ENCODE measurements around the gene ADCY1.

ADCY1 gene

DNA sequence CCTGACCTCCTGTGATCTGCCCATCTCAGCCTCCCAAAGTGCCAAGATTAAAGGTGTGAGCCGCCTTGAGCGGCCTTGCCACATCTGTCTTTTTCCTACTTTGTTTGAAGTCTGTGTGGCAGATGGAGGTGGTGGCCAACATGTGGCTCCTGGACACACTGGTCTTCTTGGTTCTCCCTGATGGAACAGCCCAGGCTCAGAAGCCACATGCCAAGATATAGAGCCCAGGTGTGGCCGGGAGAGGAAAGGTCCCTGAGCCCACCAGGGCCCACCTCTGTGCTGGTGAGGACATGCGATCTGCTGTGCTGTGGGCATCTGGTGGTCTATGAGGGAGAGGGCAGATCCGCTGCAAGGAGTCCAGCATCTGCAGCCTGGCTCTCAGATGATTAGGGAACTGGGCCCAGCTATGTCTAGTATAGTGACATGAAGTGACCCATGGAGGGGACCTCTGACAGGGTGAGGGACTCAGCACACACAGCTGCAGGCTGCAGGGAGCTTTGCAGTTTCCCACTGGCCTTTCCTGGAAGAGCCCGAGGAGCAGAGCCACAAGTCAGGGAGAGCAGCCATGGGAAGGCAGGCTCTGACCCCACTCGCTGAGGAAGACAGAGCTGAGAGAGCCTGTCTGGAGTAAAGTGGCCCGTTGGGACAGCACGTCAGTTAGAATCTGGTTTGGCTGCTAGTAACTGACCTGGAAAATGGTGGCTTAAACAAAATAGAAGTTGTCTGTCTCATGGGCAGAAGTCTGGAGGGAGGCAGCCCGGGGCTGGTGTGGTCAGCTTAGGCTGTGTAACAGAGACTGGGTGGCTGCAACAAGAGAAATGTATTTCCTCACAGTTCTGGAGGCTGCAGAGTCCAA, 25.9 kb downstream of the ADCY1 start:
- Histone ChIP-seq H3K9ac (no peak overlapping the region), H3K9me3 (peaks cover 2% of the 10 kb centered on the region; the same call in 1 of the 2 replicates), H3K4me2 (no peak overlapping the region), H3K27me3 (no peaks in the 10 kb centered on the region), H3K36me3 (no peaks in the 10 kb centered on the region), H4K20me1 (no peaks in the 10 kb centered on the region), H3K27ac (no peak overlapping the region), H3K4me1 (peaks cover 10% of the 10 kb centered on the region), H3K4me3 (no peak overlapping the region)
- TF ChIP-seq Cebpa-rat (IDR thresholded peaks at IDR 0.05) = no peak

DNA sequence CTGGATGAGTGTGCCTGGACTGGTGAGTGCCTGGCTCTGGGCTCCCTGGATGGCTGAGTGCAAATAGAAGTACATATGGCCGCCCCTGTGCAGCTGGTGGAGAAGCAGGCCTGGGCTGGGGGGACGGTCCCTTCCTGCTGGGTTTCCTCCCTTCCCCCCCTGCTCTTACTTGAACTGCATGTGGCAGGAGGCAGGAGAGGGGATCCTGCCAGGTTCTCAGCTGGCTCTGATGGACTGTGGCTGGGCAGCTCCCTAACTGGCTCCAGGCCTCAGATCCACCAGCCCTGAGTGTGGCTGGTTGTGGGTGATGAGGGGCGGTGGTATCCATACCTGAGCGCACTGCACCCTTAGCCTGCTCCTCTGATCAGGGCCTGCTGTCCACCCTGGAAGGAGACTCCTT, 26.9 kb downstream of the ADCY1 start:
- H3K9me3 ChIP-seq = peaks cover 11% of the 10 kb centered on the region; the same call in 1 of the 2 replicates
- no peak overlapping the region for H3K27ac ChIP-seq
- no peaks in the 10 kb centered on the region for H3K36me3 ChIP-seq
- no peak for TF ChIP-seq Cebpa-rat (IDR thresholded peaks at IDR 0.05)
- no peaks in the 10 kb centered on the region for H3K27me3 ChIP-seq
- no peaks in the 10 kb centered on the region for H4K20me1 ChIP-seq
- 0 out of 2 replicates have a peak overlapping the region, but pooled peaks have one; percentile 17 for H3K4me2 ChIP-seq
- peaks cover 10% of the 10 kb centered on the region for H3K4me1 ChIP-seq
- no peak overlapping the region for H3K9ac ChIP-seq
- no peak overlapping the region for H3K4me3 ChIP-seq

DNA sequence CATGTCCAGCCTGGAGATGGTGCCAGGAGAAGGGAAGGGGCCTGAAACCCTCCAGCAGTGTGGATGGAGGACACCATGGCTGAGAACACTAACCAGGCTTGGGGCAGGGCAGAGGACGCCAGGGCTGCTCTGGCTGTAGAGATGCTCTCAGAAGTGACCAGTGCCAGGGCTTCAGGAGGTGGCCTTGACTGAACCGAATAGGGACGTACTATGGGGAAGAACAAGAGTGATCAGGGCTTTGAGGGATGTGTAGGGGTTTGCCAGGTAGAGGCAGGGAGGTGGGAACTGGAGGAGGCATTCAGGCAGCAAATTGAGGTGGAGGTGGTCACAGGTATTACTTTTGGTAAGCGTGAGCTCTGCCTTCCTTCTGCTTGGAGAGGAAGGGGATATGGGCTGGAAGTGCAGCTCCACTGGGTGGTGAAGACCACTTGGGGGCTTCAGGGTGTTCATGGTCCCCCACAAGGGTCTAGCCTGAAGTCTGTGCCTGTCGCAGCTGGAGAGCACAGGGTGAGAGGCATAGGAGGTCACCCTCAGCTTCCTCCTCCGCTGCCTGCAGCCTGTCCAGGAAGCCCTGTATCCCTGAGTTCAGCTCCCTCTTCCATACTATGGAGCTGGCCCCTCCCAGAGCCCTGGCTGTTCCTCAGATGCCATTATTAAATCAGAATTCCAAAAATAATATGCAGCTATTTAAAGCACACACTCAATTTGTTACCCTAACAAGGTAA, 27.8 kb downstream of the ADCY1 start:
- peaks cover 14% of the 10 kb centered on the region; the same call in 1 of the 2 replicates for H3K9me3 ChIP-seq
- H3K9ac ChIP-seq = no peak overlapping the region
- no peak overlapping the region for H3K27ac ChIP-seq
- no peaks in the 10 kb centered on the region for H3K27me3 ChIP-seq
- no peaks in the 10 kb centered on the region for H3K36me3 ChIP-seq
- no peak overlapping the region for H3K4me3 ChIP-seq
- H3K4me2 ChIP-seq = no peak overlapping the region
- no peak for TF ChIP-seq Cebpa-rat (IDR thresholded peaks at IDR 0.05)
- peaks cover 10% of the 10 kb centered on the region for H3K4me1 ChIP-seq
- H4K20me1 ChIP-seq = no peaks in the 10 kb centered on the region

DNA sequence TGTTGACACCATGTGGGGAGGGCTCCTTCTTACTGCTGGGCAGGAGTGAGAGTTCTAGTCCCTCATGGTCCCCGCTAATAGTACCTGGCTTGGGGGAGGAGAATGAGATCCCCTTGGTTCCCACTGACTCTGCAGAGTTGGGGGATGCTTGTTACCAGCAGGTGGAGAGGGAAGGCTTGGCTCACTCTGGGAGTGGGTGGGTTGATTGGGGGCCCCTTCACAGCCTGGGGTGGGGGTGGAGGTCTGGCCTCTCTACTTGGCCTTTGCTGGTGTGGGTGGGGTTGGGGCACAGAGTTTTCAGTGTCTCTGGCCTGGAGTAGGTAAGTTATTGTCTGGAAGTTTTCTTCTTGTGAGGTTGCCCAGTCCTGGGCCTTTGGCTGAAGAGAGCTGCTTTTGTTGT, 31.9 kb downstream of the ADCY1 start:
- Histone ChIP-seq H3K4me2 (no peak overlapping the region), H3K9ac (no peak overlapping the region), H3K4me3 (no peak overlapping the region), H3K36me3 (no peaks in the 10 kb centered on the region), H3K9me3 (peaks cover 37% of the 10 kb centered on the region), H4K20me1 (no peaks in the 10 kb centered on the region), H3K27ac (no peak overlapping the region), H3K4me1 (peaks cover 3% of the 10 kb centered on the region), H3K27me3 (no peaks in the 10 kb centered on the region)
- no peak for TF ChIP-seq Cebpa-rat (IDR thresholded peaks at IDR 0.05)

DNA sequence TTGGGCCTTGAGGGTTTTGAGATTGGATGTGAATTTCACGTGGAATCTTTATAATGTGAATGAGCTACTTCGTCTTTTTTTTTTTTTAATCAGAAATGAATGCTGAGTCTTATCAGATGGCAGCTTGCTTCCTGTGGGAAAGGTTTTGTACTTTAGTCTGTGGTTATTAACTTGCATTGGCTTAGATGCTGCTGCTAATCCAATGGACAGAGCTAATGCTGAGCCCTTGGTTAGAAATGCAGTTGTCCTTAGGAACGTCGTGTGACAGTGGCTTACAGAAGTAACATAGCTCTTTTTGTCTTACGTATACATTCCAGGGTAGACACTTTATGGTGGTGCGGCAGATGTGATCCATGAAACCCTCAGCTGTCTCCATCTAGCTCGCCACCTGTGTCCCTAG, 32.8 kb downstream of the ADCY1 start:
- Histone ChIP-seq H3K4me2 (no peak overlapping the region), H3K4me3 (no peak overlapping the region), H3K27me3 (no peaks in the 10 kb centered on the region), H3K9ac (no peak overlapping the region), H3K36me3 (peaks cover 2% of the 10 kb centered on the region), H3K4me1 (no peaks in the 10 kb centered on the region), H3K9me3 (peaks cover 40% of the 10 kb centered on the region), H4K20me1 (no peaks in the 10 kb centered on the region), H3K27ac (no peak overlapping the region)
- no peak for TF ChIP-seq Cebpa-rat (IDR thresholded peaks at IDR 0.05)

DNA sequence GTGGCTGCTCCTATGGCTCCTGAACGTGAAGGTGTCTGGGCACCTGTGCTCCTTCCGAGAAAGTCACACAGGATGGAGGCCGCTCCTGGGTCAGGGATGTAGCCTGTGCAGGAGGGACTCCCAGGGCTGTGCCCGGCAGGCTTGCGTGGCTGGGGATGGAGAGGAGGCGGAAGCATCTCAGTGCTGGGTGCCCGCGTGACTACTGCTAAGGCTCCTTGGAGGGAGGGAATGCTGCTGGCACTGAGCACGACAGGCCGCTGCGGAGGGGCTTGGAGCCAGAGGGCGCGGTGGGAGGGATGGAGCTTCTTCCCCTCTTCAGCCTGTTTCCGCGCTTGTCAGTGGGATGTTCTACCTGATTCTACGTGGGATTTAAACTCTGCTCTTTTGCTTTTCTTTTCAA, 35.0 kb downstream of the ADCY1 start:
- H3K9me3 ChIP-seq = peaks cover 60% of the 10 kb centered on the region
- H3K36me3 ChIP-seq = peaks cover 12% of the 10 kb centered on the region
- H3K4me1 ChIP-seq = no peaks in the 10 kb centered on the region
- no peak overlapping the region for H3K4me3 ChIP-seq
- H3K27me3 ChIP-seq = no peaks in the 10 kb centered on the region
- TF ChIP-seq Cebpa-rat (IDR thresholded peaks at IDR 0.05) = no peak
- H3K9ac ChIP-seq = no peak overlapping the region
- H3K27ac ChIP-seq = no peak overlapping the region
- H4K20me1 ChIP-seq = no peaks in the 10 kb centered on the region
- H3K4me2 ChIP-seq = no peak overlapping the region

DNA sequence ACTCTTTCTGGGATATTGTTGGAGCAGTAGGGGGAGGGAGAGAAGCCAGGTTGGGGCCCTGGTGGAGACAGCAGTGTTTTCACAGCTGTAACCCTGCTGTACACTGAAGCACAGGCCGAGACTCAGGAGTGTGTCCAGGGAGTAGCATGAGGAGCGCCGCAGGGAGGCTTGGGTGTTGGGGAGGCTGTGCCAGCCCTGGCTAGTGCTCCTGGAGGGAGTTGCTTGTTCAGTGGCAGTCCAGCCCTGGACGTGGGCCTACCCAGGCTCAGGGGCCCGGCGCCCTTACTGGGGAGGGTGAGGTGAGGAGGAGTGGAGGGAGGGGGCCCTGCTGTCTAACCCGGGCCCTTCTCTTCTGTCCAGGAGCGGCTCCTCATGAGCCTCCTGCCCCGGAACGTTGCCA, 35.9 kb downstream of the ADCY1 start:
- Histone ChIP-seq H3K9ac (no peak overlapping the region), H3K36me3 (peaks cover 12% of the 10 kb centered on the region), H3K9me3 (peaks cover 65% of the 10 kb centered on the region), H3K4me1 (no peaks in the 10 kb centered on the region), H3K4me2 (no peak overlapping the region), H3K27me3 (no peaks in the 10 kb centered on the region), H3K4me3 (no peak overlapping the region), H4K20me1 (no peaks in the 10 kb centered on the region), H3K27ac (no peak overlapping the region)
- no peak for TF ChIP-seq Cebpa-rat (IDR thresholded peaks at IDR 0.05)

DNA sequence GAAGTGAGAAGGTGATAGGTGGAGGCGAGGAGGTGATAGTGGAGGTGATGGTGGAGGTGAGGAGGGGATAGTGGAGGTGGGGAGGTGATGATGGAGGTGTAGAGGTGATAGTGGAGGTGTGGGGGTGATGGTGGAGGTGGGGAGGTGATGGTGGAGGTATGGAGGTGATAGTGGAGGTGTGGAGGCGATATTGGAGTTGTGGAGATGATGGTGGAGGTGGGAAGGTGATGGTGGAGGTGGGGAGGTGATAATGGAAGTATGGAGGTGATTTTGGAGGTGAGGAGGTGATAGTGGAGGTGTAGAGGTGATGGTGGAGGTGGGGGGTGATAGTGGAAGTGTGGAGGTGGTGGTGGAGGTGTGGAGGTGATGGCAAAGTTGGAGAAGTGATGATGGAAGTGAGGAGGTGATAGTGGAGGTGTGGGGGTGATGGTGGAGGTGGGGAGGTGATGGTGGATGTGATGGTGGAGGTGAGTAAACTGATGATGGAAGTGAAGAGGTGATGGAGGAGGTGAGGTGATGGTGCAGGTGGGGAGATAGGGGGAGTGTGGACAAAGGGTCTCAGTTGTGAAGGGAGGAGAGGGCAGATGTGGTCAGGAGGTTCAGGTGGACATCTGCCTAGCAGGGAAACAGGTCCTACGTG, 36.6 kb downstream of the ADCY1 start:
- no peak for TF ChIP-seq Cebpa-rat (IDR thresholded peaks at IDR 0.05)
- Histone ChIP-seq H4K20me1 (no peaks in the 10 kb centered on the region), H3K4me3 (no peak overlapping the region)

DNA sequence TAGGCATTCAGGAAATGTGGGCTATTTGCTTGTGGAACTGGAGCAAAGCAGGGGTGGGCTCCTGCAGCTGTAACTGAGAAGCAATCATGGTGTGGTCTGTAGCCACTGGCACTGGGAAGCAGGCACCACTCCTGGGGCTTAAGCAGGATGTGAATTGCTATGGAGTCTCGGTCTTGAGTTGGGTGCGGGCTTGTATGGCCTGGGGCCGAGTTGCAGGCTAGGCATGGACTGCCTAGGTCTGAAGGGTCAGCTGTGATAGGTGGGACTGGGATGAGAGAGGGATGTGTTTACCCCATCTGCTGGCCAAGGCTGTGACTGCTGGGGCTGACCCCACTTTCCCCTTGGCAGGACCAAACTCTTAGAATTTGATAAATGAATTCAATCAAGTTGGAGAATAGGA, 43.0 kb downstream of the ADCY1 start:
- Histone ChIP-seq H3K27me3 (no peaks in the 10 kb centered on the region), H3K36me3 (peaks cover 11% of the 10 kb centered on the region), H3K9ac (no peak overlapping the region), H3K9me3 (peaks cover 53% of the 10 kb centered on the region), H3K27ac (no peak overlapping the region), H3K4me3 (no peak overlapping the region), H4K20me1 (no peaks in the 10 kb centered on the region), H3K4me2 (no peak overlapping the region), H3K4me1 (no peaks in the 10 kb centered on the region; the same call in 1 of the 2 replicates)
- no peak for TF ChIP-seq Cebpa-rat (IDR thresholded peaks at IDR 0.05)

More for the DNA sequence above, 36.6 kb downstream of the ADCY1 start:
- no peaks in the 10 kb centered on the region for H3K27me3 ChIP-seq
- peaks cover 12% of the 10 kb centered on the region for H3K36me3 ChIP-seq
- H3K4me2 ChIP-seq = no peak overlapping the region
- H3K9ac ChIP-seq = no peak overlapping the region
- peaks cover 63% of the 10 kb centered on the region for H3K9me3 ChIP-seq
- H3K27ac ChIP-seq = no peak overlapping the region
- H3K4me1 ChIP-seq = no peaks in the 10 kb centered on the region

DNA sequence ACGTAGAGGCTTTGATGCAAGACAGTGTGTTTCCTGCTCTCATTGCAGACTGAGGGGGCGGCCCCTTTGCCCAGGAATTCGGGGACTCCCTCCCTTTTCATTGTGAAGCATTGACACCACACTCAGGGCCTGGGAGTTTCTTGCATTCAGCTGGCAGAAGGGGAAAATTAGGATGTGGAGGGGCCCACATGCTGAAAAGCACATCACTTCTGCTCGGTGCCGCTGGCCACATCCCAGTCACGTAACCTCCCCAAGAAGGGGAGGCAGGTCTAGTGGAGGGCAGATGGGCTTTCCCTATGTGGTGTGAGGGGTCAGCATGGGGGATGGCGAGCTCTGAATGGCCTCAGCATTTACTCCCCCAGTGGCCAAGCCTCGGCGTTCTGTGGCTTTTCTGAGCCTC, 47.9 kb downstream of the ADCY1 start:
- H3K4me3 ChIP-seq = no peak overlapping the region

More for the DNA sequence above, 47.9 kb downstream of the ADCY1 start:
- H3K4me1 ChIP-seq = peaks cover 6% of the 10 kb centered on the region
- no peak for TF ChIP-seq Cebpa-rat (IDR thresholded peaks at IDR 0.05)
- H3K27me3 ChIP-seq = no peaks in the 10 kb centered on the region
- H3K9me3 ChIP-seq = peaks cover 13% of the 10 kb centered on the region
- 0 out of 2 replicates have a peak, but pooled peaks cover 2% of the 10 kb centered on the region for H3K36me3 ChIP-seq
- no peaks in the 10 kb centered on the region for H4K20me1 ChIP-seq
- H3K4me2 ChIP-seq = no peak overlapping the region
- H3K9ac ChIP-seq = no peak overlapping the region
- H3K27ac ChIP-seq = no peak overlapping the region

Measured in BLaER1 (cell line).